Right lung (tissue), 5 donors: ENCODE data around the gene LCP1. TPM values are rescaled to one million over a fixed set of nuclear protein-coding genes. Genes with fewer than 3 reads are reported as not detected.
A peak's percentile ranks its signal among the peaks of the same experiment; 100 is the strongest.

Source experiments
- DNase-seq, 2 donors: peaks; one replicate each; pipeline ENCODE4 v3.0.0-alpha.2; 2013
- polyA plus RNA-seq, 5 donors: library from polyadenylated mRNA; unstranded; fragments of 120-200 nt; gene quantifications; one replicate each; pipeline versions ENCODE4 v1.2.1 to v1.2.3, GENCODE V29; 2013; ENCODE audit warnings: inconsistent platforms in 1 of 5, low replicate concordance in 1 of 5; ENCODE audit not compliant: insufficient read length in 5 of 5, insufficient read depth in 1 of 5

Gene LCP1
- polyA plus RNA-seq, 5 donors, result 14.4 to 23.2 (median 21.0) TPM

- DNase-seq, result no peak
Observed at GRCh38 chr13:46129955-46130618, 51.9 kb downstream of the LCP1 start.

GRCh38 chr13:46129124-46129523 is 52.9 kb downstream of the LCP1 start:
- DNase-seq, result no peak

- no peak for DNase-seq
Observed at GRCh38 chr13:46127358-46128023, 54.5 kb downstream of the LCP1 start.

GRCh38 chr13:46126552-46127357 is 55.2 kb downstream of the LCP1 start:
- DNase-seq, result peak; percentile 36 to 75

GRCh38 chr13:46126056-46126455 is 55.9 kb downstream of the LCP1 start:
- no peak for DNase-seq

- no peak for DNase-seq
Observed at GRCh38 chr13:46124967-46125933, 56.7 kb downstream of the LCP1 start.

- no peak for DNase-seq
Observed at GRCh38 chr13:46124531-46124966, 57.4 kb downstream of the LCP1 start.

GRCh38 chr13:46122304-46122703 is 59.7 kb downstream of the LCP1 start:
- DNase-seq, result no peak

GRCh38 chr13:46121597-46122163 is 60.3 kb downstream of the LCP1 start:
- DNase-seq, result no peak

GRCh38 chr13:46121033-46121432 is 60.9 kb downstream of the LCP1 start:
- no peak for DNase-seq

- no peak for DNase-seq
Observed at GRCh38 chr13:46119883-46120614, 61.9 kb downstream of the LCP1 start.

- no peak for DNase-seq
Observed at GRCh38 chr13:46116653-46117502, 65.1 kb downstream of the LCP1 start.

- DNase-seq, result no peak
Observed at GRCh38 chr13:46114613-46115012, 67.4 kb downstream of the LCP1 start.

- DNase-seq, result no peak
Observed at GRCh38 chr13:46113596-46113995, 68.4 kb downstream of the LCP1 start.

- no peak for DNase-seq
Observed at GRCh38 chr13:46111151-46111550, 70.8 kb downstream of the LCP1 start.

GRCh38 chr13:46109451-46109850 is 72.5 kb downstream of the LCP1 start:
- DNase-seq, result no peak

GRCh38 chr13:46106839-46107371 is 75.1 kb downstream of the LCP1 start:
- DNase-seq, result no peak

- DNase-seq, result no peak
Observed at GRCh38 chr13:46104868-46105267, 77.1 kb downstream of the LCP1 start, which contains the start of gene CPB2. TSS of gene CPB2 (minus strand) at chr13:46105033. CDS start at chr13:46105009, 24 bp downstream.

- no peak for DNase-seq
Observed at GRCh38 chr13:46103037-46103436, 78.9 kb downstream of the LCP1 start.
